Activated CD8-positive, alpha-beta T cell treated with anti-CD3 and anti-CD28 coated beads for 36 hours (primary cell): Measurements from ENCODE around the gene SCRN1. TPM values are rescaled to one million over a fixed set of nuclear protein-coding genes. Genes with fewer than 3 reads are reported as not detected.

Source experiments
- ATAC-seq: fragments of 200-7000 bp; cut with Tn5 transposase; one replicate; pipeline ENCODE4 v1.10.0; 2021; ENCODE audit warnings: mild to moderate bottlenecking, moderate library complexity
- CTCF ChIA-PET: fragments of 350-600 bp; sonication (Branson Sonifier 250); formaldehyde crosslinking; loops from one replicate; lab custom pipeline; 2021; ENCODE audit warnings: antibody characterized with exemption; lab: Charles Lee
- POLR2A ChIA-PET: fragments of 350-600 bp; sonication (Branson Sonifier 250); formaldehyde crosslinking; loops from one replicate; lab custom pipeline; 2021; ENCODE audit warnings: antibody characterized with exemption; lab: Charles Lee
- DNase-seq: peaks from one replicate; pipeline ENCODE4 v3.0.0-alpha.2; 2020
- H3K27ac Mint-ChIP-seq: one replicate; pipeline ENCODE4 v1.8.0; 2021; ENCODE audit warnings: mild to moderate bottlenecking, mixed read lengths
- H3K27me3 Mint-ChIP-seq: one replicate; pipeline ENCODE4 v1.8.0; 2021; ENCODE audit warnings: mixed read lengths
- H3K36me3 Mint-ChIP-seq: one replicate; pipeline ENCODE4 v1.8.0; 2021; ENCODE audit warnings: low read depth, mixed read lengths
- H3K4me1 Mint-ChIP-seq: one replicate; pipeline ENCODE4 v1.8.0; 2021; ENCODE audit warnings: low read depth, mixed read lengths
- H3K4me3 Mint-ChIP-seq: one replicate; pipeline ENCODE4 v1.8.0; 2021; ENCODE audit warnings: mild to moderate bottlenecking, moderate library complexity, mixed read lengths
- H3K9me3 Mint-ChIP-seq: one replicate; pipeline ENCODE4 v1.8.0; 2021; ENCODE audit warnings: mixed read lengths
- intact Hi-C: fragments of 100-400 bp; cut with micrococcal nuclease; formaldehyde crosslinking; loops from one replicate; pipeline ENCODE4 v1.10.0; 2022
- total RNA-seq, 2 experiments: library from RNA; stranded (reverse); gene quantifications; one replicate each; pipeline ENCODE4 v1.2.3, GENCODE V29; 2021
- TF ChIP-seq, protein P1 (sequence below): fragments of 200-600 bp; IDR thresholded peaks from one replicate; pipeline ENCODE4 v1.8.0; 2022; ENCODE audit warnings: antibody characterized with exemption, mild to moderate bottlenecking

The SCRN1 gene
- total RNA-seq, 2 experiments from 2014 or later: 10.8 to 14.7 TPM

DNA sequence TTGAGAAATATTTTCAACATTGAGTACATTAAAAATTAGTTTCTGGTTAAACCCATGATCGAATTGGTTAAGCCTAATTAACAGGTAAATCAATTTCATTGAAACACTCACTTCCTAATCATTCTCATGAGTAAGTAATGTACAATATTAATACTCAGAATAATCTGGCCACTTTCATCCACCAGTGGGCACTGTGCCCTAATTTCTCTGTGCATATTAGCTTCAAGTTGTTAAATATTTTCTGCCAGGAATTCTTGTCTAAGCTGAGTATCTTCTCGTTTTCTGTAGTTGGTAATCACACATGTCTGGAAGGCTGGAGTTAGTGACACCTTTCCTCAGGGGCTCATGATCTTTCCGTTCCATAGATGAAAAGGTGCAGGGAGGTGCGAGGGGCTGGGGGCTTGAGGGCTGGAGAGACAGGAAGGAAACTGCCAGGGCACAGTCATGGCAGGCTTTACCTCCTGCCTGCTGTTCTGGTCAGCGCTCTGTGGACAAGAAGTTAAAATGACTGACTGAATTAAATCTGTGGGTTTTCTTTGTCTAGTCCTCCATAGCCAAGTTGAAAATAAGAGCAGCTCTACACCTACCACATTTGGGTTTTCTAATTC lies 111.4 kb downstream of the SCRN1 start:
- TF ChIP-seq, protein P1, sequence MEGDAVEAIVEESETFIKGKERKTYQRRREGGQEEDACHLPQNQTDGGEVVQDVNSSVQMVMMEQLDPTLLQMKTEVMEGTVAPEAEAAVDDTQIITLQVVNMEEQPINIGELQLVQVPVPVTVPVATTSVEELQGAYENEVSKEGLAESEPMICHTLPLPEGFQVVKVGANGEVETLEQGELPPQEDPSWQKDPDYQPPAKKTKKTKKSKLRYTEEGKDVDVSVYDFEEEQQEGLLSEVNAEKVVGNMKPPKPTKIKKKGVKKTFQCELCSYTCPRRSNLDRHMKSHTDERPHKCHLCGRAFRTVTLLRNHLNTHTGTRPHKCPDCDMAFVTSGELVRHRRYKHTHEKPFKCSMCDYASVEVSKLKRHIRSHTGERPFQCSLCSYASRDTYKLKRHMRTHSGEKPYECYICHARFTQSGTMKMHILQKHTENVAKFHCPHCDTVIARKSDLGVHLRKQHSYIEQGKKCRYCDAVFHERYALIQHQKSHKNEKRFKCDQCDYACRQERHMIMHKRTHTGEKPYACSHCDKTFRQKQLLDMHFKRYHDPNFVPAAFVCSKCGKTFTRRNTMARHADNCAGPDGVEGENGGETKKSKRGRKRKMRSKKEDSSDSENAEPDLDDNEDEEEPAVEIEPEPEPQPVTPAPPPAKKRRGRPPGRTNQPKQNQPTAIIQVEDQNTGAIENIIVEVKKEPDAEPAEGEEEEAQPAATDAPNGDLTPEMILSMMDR: peak; percentile 66
- H3K36me3 Mint-ChIP-seq: no peaks in the 10 kb centered on the region
- DNase-seq (peak; percentile 60), ATAC-seq (no peak)
- no peaks in the 10 kb centered on the region for H3K9me3 Mint-ChIP-seq
- no peak overlapping the region for H3K27ac Mint-ChIP-seq
- ChIA-PET POLR2A (no interaction called here), CTCF (interaction anchor here (0.8 to 3.8 kb wide), 10 partner anchors 11 to 183 kb away, joined by 3 to 30 read pairs (median 4); no protein-coding TSS in a partner anchor)
- intact Hi-C loops: loop anchor here (5.0 kb wide), 2 partner anchors 44 to 184 kb away; no protein-coding TSS in a partner anchor
- H3K27me3 Mint-ChIP-seq: peaks cover 5% of the 10 kb centered on the region
- no peak overlapping the region for H3K4me3 Mint-ChIP-seq
- peaks cover 6% of the 10 kb centered on the region for H3K4me1 Mint-ChIP-seq

DNA sequence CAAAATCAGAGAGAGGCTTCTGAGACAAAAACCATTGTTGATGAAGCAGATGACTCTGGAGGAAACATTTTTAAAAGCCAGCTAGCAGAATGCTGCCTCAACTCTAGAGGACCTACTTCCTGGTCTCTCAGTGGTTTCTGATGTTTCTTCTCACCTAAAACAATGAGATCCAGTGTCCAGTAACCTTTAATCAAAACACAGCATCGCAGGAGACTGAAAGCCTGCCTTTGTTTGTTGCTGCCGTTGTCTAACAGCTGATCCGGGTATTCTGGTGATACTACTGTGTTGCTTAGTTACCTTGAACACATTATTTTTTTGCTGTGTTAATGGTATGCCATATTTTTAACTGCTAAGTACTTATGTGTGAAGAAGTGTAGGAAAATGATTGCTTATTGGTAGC lies 112.4 kb downstream of the SCRN1 start:
- CTCF ChIA-PET: interaction anchor here (1.2 to 3.8 kb wide), 4 partner anchors 44 to 152 kb away, joined by 3 to 30 read pairs (median 4); no protein-coding TSS in a partner anchor
- POLR2A ChIA-PET: no interaction called here
- TF ChIP-seq, protein P1: no peak
- intact Hi-C loops: loop anchor here (5.0 kb wide), 2 partner anchors 45 to 185 kb away; no protein-coding TSS in a partner anchor
- H3K27ac Mint-ChIP-seq: no peak overlapping the region
- H3K27me3 Mint-ChIP-seq: peaks cover 3% of the 10 kb centered on the region
- no peak overlapping the region for H3K4me3 Mint-ChIP-seq
- ATAC-seq: no peak
- DNase-seq: no peak
- no peaks in the 10 kb centered on the region for H3K9me3 Mint-ChIP-seq
- H3K36me3 Mint-ChIP-seq: no peaks in the 10 kb centered on the region
- no peaks in the 10 kb centered on the region for H3K4me1 Mint-ChIP-seq

DNA sequence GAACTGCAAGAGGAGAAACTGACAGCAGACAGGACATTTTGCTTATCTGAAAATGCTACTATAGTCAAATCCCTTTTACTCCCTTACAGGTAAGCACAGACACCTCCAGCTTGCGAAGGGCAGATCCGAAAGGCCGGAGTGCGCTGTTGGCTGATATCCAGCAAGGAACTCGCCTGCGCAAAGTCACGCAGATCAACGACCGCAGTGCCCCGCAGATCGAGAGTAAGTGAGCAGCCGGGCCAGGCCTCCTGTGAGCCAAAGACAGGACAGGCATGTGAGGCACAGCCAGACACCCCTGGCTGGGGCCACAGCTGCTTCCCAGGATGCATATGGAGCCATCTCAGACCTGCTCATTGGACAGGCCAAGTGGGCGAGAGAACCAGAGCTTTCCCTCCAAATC lies 113.9 kb downstream of the SCRN1 start:
- H3K4me3 Mint-ChIP-seq: no peak overlapping the region
- CTCF ChIA-PET: interaction anchor here (1.6 kb wide), 1 partner anchor 47 kb away, joined by 3 read pairs; no protein-coding TSS in a partner anchor
- intact Hi-C loops: loop anchor here (5.0 kb wide), 2 partner anchors 47 to 187 kb away; no protein-coding TSS in a partner anchor

DNA sequence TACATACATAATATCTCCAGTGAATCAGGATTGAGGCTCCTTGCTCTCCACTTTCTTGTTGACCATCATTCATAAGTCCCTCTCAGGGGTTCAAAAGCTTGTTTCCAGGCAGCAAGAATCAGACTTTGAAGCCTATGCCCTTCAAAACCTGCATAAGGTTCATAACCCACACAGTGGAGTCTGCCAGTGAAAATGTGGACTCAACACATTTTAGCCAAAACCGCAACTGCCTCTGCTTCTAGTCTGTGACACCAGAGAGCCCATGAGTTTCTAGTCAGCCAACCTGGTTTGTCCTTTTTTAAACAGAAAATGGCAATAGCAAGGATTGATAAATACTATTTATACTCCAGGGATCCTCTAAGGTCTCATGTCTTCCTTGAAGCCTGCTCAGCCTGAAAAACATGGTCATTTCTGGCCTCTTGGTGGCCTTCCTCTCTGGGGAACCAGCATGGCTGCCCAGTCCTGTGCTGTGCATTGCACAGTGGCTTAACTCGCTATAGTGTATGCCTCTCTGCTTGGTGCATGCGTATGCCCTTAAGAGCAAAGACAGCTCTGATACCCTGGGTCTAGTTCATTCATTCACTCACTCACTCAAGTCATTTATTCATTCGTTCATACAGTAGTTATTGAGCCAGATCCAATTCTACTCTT lies 115.8 kb downstream of the SCRN1 start:
- intact Hi-C loops: no loop called here
- ChIA-PET CTCF (interaction anchor here (1.4 kb wide), 1 partner anchor 48 kb away, joined by 3 read pairs; no protein-coding TSS in a partner anchor), POLR2A (no interaction called here)
- TF ChIP-seq, protein P1: no peak
- DNase-seq: no peak
- H3K27me3 Mint-ChIP-seq: peaks cover 6% of the 10 kb centered on the region
- no peaks in the 10 kb centered on the region for H3K4me1 Mint-ChIP-seq
- H3K9me3 Mint-ChIP-seq: no peaks in the 10 kb centered on the region
- no peak for ATAC-seq
- no peak overlapping the region for H3K4me3 Mint-ChIP-seq
- H3K27ac Mint-ChIP-seq: no peak overlapping the region
- no peaks in the 10 kb centered on the region for H3K36me3 Mint-ChIP-seq

More for the DNA sequence above, 113.9 kb downstream of the SCRN1 start:
- Mint-ChIP-seq H3K36me3 (no peaks in the 10 kb centered on the region), H3K9me3 (no peaks in the 10 kb centered on the region), H3K27ac (no peak overlapping the region), H3K27me3 (peaks cover 6% of the 10 kb centered on the region), H3K4me1 (no peaks in the 10 kb centered on the region)
- ATAC-seq: no peak
- DNase-seq: no peak
- TF ChIP-seq, protein P1: no peak
- POLR2A ChIA-PET: no interaction called here
